ENCODE results near the gene CHD2. TPM values are rescaled to one million over a fixed set of nuclear protein-coding genes. Genes with fewer than 3 reads are reported as not detected.
A peak's percentile ranks its signal among the peaks of the same experiment; 100 is the strongest.

The CHD2 gene
- total and polyA plus RNA-seq, 10 of the 15 experiments (the other 5 are each of a cell fraction or from before 2014, with no cell fraction given) = 38.1 to 94.7 (median 63.3) TPM

DNA sequence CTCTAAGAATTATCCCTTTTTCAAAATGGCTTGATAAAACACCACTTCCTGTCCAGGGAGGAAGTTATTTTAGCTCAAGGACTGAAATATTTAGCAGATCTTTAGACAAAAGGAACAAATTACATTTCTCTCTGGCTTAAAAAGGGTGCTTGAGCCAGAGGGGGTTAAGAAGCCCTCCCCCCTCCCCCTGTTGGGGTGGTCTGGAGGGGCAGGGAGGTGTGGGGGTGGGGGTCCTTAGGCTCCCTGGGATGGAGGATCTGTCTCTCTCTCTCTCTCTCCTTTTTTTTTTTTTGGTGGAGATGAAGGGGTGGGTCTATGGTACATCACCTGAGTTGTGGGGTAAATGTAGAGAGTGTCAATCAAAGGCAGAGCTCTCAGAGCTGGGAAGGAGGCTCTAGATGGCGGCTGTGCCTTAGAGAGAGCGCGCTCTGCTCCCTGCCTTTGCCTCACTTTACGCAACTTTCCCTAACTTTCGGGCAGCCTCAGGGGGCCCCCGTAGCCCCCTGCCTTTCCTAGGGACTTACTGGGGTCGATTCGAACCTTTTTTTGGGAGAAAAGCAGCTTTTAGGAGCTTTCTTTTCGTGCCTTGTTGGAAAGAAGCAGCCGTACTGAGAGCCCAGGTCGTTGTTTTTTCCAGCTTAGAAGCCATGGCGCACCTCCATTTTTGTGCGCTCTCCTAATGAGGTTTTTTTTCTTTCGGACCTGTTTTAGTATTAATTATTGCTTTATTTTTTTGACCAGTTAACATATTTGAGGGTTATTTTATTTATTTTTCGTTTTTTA is at the start of gene CHD2 (continued):
- TF ChIP-seq CHD4 (IDR thresholded peaks at IDR 0.05) (no peak), MTA2 (IDR thresholded peaks at IDR 0.05; ENCODE audit: low read depth) (0 out of 2 replicates have a peak, but pooled peaks have one; percentile 29), PAX8 (IDR thresholded peaks at IDR 0.05) (peak; percentile 96), BHLHE40 (IDR thresholded peaks at IDR 0.05; ENCODE audit: borderline replicate concordance in 1 of 2, low read depth in 2 of 2, low read length in 1 of 2) (peak in 1 of 2 experiments; percentile 42; a peak in 2 of 4 replicates), RCOR1 (conservative IDR thresholded peaks at IDR 0.05; ENCODE audit: low read depth, low read length) (no peak), CHD2 (IDR thresholded peaks at IDR 0.05; ENCODE audit: borderline replicate concordance, low read depth, low read length) (0 out of 2 replicates have a peak, but pooled peaks have one; percentile 36), HDAC2 (IDR thresholded peaks at IDR 0.05) (no peak), NFIC (IDR thresholded peaks at IDR 0.05; ENCODE audit: low read depth, low read length) (peak; percentile 60), NR2F1 (conservative IDR thresholded peaks at IDR 0.05) (no peak), ASH2L (IDR thresholded peaks at IDR 0.05; ENCODE audit: borderline replicate concordance, low read depth) (no peak), NFYB (IDR thresholded peaks at IDR 0.05; ENCODE audit: insufficient read depth, low read depth, low read length) (peak; percentile 46; the same call in 1 of the 2 replicates), RELA (IDR thresholded peaks at IDR 0.05; ENCODE audit: borderline replicate concordance, partially characterized antibody) (no peak), PML (IDR thresholded peaks at IDR 0.05; ENCODE audit: low read length) (peak; percentile 98), FOS (IDR thresholded peaks at IDR 0.05; ENCODE audit: borderline replicate concordance, extremely low read depth, insufficient read length) (no peak), SMC3 (IDR thresholded peaks at IDR 0.05; ENCODE audit: borderline replicate concordance, low read length) (no peak)
- TF ChIP-seq, protein P1, sequence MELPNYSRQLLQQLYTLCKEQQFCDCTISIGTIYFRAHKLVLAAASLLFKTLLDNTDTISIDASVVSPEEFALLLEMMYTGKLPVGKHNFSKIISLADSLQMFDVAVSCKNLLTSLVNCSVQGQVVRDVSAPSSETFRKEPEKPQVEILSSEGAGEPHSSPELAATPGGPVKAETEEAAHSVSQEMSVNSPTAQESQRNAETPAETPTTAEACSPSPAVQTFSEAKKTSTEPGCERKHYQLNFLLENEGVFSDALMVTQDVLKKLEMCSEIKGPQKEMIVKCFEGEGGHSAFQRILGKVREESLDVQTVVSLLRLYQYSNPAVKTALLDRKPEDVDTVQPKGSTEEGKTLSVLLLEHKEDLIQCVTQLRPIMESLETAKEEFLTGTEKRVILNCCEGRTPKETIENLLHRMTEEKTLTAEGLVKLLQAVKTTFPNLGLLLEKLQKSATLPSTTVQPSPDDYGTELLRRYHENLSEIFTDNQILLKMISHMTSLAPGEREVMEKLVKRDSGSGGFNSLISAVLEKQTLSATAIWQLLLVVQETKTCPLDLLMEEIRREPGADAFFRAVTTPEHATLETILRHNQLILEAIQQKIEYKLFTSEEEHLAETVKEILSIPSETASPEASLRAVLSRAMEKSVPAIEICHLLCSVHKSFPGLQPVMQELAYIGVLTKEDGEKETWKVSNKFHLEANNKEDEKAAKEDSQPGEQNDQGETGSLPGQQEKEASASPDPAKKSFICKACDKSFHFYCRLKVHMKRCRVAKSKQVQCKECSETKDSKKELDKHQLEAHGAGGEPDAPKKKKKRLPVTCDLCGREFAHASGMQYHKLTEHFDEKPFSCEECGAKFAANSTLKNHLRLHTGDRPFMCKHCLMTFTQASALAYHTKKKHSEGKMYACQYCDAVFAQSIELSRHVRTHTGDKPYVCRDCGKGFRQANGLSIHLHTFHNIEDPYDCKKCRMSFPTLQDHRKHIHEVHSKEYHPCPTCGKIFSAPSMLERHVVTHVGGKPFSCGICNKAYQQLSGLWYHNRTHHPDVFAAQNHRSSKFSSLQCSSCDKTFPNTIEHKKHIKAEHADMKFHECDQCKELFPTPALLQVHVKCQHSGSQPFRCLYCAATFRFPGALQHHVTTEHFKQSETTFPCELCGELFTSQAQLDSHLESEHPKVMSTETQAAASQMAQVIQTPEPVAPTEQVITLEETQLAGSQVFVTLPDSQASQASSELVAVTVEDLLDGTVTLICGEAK (IDR thresholded peaks at IDR 0.05; ENCODE audit: borderline replicate concordance) = peak; percentile 87; the same call in 1 of the 2 replicates
- TF ChIP-seq, protein P2, sequence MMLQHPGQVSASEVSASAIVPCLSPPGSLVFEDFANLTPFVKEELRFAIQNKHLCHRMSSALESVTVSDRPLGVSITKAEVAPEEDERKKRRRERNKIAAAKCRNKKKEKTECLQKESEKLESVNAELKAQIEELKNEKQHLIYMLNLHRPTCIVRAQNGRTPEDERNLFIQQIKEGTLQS (IDR thresholded peaks at IDR 0.05; ENCODE audit: borderline replicate concordance, extremely low read depth, low read depth, low read length) = no peak
- TF ChIP-seq, protein P3, sequence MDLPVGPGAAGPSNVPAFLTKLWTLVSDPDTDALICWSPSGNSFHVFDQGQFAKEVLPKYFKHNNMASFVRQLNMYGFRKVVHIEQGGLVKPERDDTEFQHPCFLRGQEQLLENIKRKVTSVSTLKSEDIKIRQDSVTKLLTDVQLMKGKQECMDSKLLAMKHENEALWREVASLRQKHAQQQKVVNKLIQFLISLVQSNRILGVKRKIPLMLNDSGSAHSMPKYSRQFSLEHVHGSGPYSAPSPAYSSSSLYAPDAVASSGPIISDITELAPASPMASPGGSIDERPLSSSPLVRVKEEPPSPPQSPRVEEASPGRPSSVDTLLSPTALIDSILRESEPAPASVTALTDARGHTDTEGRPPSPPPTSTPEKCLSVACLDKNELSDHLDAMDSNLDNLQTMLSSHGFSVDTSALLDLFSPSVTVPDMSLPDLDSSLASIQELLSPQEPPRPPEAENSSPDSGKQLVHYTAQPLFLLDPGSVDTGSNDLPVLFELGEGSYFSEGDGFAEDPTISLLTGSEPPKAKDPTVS (IDR thresholded peaks at IDR 0.05; ENCODE audit: low read depth, low read length) = no peak
- TF ChIP-seq, protein P4, sequence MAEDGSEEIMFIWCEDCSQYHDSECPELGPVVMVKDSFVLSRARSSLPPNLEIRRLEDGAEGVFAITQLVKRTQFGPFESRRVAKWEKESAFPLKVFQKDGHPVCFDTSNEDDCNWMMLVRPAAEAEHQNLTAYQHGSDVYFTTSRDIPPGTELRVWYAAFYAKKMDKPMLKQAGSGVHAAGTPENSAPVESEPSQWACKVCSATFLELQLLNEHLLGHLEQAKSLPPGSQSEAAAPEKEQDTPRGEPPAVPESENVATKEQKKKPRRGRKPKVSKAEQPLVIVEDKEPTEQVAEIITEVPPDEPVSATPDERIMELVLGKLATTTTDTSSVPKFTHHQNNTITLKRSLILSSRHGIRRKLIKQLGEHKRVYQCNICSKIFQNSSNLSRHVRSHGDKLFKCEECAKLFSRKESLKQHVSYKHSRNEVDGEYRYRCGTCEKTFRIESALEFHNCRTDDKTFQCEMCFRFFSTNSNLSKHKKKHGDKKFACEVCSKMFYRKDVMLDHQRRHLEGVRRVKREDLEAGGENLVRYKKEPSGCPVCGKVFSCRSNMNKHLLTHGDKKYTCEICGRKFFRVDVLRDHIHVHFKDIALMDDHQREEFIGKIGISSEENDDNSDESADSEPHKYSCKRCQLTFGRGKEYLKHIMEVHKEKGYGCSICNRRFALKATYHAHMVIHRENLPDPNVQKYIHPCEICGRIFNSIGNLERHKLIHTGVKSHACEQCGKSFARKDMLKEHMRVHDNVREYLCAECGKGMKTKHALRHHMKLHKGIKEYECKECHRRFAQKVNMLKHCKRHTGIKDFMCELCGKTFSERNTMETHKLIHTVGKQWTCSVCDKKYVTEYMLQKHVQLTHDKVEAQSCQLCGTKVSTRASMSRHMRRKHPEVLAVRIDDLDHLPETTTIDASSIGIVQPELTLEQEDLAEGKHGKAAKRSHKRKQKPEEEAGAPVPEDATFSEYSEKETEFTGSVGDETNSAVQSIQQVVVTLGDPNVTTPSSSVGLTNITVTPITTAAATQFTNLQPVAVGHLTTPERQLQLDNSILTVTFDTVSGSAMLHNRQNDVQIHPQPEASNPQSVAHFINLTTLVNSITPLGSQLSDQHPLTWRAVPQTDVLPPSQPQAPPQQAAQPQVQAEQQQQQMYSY (CRISPR knock-in tag; IDR thresholded peaks at IDR 0.05) = 0 out of 2 replicates have a peak, but pooled peaks have one; percentile 22

Data from GM12878 (cell line).